Limb (tissue), 2 donors: ENCODE data around the gene PROM1.

Experiments
- DNase-seq, 2 donors: peaks; one replicate each; pipeline ENCODE4 v3.0.0-alpha.2; 2016; ENCODE audit errors: extremely low spot score in 2 of 2

The PROM1 gene

GRCh38 chr4:16029886-16030285, 53.9 kb downstream of the PROM1 start:
- DNase-seq, result no peak

GRCh38 chr4:16029262-16029661, 54.6 kb downstream of the PROM1 start:
- DNase-seq, result peak in 1 of 2 donors; percentile 75

- no peak for DNase-seq
These were observed 56.2 kb downstream of the PROM1 start for GRCh38 chr4:16027626-16028025.

GRCh38 chr4:16027114-16027513, 56.7 kb downstream of the PROM1 start:
- no peak for DNase-seq

DNA sequence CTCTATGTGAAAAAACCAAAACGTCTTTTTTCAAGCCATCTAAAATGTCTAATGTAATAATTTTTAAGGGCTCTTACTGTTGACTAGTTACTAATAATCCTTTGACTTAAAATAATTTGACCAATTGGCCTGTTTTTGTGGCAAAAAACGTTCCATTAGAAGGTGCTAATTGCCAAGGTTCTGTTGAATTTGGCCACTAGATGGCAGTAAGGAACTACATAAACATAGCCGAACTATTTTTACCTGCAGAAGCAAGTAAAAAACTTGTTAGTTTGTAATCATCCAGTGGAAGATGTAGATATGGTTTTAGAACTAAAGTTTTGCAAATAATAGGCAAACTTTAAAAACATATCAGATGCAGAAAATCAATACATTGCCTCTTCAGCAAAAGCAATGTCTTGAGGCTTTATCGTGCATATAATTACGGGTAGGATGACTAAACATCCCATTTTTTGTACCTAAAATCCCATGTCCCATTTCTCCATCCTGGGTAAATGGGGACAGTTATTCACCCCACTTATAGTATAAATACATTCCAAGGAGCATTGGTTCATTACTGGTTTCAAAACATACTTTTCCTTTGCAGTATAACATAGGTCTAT, 57.6 kb downstream of the PROM1 start:
- DNase-seq, result peak in 1 of 2 donors; percentile 72

DNA sequence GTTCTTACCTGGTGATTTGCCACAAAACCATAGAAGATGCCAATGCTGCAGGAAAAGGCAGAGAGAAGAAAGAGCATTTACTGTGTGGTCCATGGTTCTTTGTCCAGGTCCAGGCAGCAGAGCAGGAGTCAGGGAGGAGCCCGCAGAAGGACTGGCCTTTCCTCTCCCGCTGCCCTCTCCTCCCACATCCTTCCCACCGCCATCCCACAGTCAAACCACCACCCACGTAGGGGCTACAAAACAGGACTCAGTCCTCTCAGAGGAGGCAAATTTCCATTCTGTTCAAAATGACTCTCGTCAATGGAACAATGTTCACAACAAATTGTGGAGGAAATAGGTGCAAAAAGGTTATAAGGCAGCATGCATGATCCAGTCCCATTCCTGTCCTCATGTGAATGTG, 58.6 kb downstream of the PROM1 start:
- no peak for DNase-seq

- DNase-seq, result no peak
These were observed 59.9 kb downstream of the PROM1 start for GRCh38 chr4:16023776-16024408.

DNA sequence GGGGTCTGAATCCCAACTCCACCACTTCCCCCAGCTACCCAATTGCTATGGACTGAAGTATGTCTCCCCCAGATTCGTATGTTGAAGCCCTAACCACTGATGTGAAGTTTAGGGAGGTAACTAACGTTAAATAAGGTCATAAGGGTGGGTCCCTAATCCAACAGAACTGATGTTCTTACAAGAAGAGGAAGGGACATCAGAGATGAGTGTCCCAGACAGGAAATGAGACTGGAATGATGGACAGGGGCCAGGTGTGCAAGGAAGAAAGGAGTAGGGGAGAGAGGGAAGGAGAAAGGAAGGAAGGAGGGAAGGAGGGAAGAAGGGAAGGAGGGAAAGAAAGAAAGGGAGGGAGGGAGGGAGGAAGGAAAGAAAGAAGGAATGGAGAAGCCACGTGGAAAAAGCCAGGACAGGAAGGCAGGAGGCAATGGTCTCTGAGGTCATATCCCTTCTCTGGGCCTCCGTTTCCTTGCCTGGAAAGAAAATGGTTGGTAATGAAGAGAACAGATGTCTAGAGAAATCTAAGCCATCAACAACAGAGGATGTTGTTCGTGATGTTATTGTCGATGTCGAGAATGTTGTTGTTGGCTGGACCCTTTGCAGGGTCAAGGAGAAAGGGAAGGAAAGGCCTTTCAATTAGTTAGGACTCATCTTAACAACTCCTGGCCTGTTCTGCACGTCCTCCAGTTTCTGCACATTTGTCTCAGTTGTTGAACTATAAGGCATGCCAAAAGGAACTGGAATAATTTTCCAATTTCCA, 61.8 kb downstream of the PROM1 start:
- no peak for DNase-seq

GRCh38 chr4:16019649-16020048, 64.2 kb downstream of the PROM1 start:
- DNase-seq, result no peak

GRCh38 chr4:16018841-16019240, 65.0 kb downstream of the PROM1 start:
- DNase-seq, result no peak

DNA sequence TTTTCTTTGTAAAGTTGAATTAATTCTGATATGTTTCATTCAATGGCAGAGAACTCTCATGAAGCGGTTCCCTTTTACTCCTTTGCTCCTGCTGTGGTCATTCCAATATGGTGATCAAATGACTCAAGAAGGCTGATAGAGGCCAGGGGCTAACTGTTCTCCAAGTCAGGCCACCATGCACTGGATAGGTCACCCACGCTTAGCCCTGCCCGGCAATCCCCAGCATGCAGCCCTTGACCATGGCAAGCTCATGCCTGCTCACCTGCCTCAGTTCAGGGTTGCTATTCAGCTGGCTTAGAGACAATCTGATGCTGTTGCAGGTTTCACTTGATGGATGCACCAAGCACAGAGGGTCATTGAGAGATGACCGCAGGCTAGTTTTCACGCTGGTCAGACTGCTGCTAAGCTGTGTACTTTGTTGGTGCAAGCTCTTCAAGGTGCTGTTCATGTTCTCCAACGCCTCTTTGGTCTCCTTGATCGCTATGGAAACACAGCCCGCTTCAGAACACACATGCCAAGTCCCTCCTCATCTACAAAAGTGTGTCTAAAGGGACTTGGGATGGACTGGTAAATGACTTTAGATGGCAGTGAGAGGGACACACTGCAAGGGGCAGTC, 65.7 kb downstream of the PROM1 start:
- DNase-seq, result no peak

GRCh38 chr4:16016536-16016935, 67.3 kb downstream of the PROM1 start:
- no peak for DNase-seq

GRCh38 chr4:16011173-16011572, 72.7 kb downstream of the PROM1 start:
- DNase-seq, result no peak

GRCh38 chr4:16009153-16009552, 74.7 kb downstream of the PROM1 start:
- no peak for DNase-seq

- no peak for DNase-seq
These were observed 76.2 kb downstream of the PROM1 start for GRCh38 chr4:16007471-16008095.

GRCh38 chr4:16006771-16007446, 76.9 kb downstream of the PROM1 start:
- no peak for DNase-seq

DNA sequence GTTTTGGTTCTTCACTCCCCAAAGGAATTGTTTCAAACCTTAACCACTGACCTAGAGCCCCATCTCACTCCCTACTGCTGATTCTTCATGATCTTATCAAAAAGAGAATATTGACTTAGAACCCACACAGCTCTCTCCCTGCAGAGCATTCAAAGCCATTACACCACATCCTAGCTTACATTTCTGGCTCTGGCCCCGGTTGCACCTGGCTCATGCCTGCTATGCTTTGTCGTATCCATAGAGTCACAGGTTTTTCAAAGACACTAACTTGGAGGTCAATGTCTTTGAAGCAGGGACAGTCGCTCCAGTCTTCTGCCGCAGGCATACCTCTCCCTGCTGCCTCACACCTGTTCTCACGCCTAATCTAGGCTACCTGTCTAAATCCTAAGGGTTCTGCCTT, 78.1 kb downstream of the PROM1 start:
- DNase-seq, result no peak

DNA sequence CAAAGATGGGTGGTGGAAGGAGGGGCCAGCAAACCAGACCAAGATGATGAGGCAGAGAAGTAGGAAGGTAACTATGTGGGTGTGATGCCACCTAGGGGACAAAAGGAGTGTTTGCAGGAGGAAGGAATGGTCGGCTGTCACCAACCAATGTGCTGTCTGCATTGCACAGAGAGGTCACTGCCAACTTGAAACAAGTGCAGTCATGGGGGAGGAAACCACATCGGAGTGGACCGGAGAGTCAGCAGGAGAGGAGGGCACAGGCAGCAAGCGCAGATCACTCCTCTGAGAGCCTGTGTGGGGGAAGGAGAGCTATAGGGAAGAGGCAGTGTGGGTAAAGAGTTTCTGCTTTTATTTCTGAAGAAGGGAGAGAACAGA, 82.4 kb downstream of the PROM1 start:
- peak; percentile 69 to 73 for DNase-seq

DNA sequence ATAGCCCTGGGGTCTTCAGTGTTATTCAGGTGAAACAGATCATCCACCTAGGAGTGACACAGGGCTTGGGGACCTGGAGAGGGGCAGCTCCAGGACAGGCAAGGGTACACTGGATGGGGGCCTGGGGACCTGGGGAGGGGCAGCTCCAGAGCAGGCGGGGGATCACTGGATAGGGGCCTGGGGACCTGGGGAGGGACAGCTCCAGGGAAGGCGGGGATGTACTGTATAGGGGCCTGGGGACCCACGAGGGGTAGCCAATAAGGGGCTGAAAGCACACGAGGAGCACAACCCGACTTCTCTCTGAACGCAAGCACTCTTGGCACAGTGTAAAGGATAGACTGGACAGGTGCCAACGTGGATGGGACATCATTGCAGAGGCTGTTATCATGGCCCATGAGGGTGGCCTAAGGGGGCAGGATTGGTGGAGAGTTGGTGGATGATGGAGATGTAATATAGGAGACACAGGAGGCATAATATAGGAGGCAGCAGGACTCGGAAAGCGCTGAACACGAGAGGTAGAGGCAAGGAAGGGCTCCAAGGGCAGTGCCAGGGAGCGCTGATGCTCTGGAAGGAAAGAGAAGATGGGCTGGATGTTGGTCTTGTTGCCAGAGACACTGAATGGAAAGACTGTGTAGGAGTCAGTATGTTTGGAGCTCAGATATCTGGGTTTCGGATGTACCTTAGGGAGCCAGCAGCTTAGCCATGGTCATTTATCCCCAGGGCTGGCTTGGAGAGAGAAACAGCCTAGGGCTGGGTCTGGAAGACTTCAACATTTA, 82.9 kb downstream of the PROM1 start:
- no peak for DNase-seq

DNA sequence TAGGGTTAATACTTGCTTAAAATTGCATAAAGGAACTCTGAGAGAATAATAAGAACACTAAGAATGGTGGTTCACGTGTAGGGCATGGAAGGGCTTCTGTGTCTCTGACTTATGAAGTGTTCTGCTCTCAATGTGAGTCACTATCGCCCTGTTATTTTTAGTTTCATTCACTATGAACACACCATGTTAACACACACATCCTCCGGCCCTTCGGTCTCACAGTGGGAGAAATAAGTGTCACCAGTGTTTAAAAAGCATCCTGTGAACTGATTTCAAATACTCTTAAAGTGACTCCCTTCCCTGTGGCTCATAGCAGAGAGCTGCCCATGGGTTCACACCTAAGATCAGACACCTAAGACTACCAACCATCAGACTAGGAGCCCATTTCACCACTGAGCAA, 87.0 kb downstream of the PROM1 start:
- DNase-seq, result no peak

- no peak for DNase-seq
These were observed 88.0 kb downstream of the PROM1 start for GRCh38 chr4:15995826-15996225.
